ENCODE data around the gene PEX1.
"Not testable (repeated sequence)": the region's sequence is repeated elsewhere in the genome, so short reads cannot be mapped to it uniquely, and the experiment has no call there.

Gene PEX1

GRCh38 chr7:92504563-92504962 lies 23.8 kb downstream of the PEX1 start:
- DNase-seq (ENCODE audit: low spot score), result no peak

GRCh38 chr7:92503767-92504166 lies 24.6 kb downstream of the PEX1 start:
- DNase-seq (ENCODE audit: low spot score), result no peak

GRCh38 chr7:92498557-92498956 lies 29.8 kb downstream of the PEX1 start:
- DNase-seq (ENCODE audit: low spot score), result no peak

GRCh38 chr7:92496876-92497275 lies 31.4 kb downstream of the PEX1 start:
- DNase-seq (ENCODE audit: low spot score), result no peak

GRCh38 chr7:92489634-92490033 lies 38.7 kb downstream of the PEX1 start:
- peak; percentile 29 for DNase-seq (ENCODE audit: low spot score)

- DNase-seq (ENCODE audit: low spot score), result no peak
These were observed 40.5 kb downstream of the PEX1 start for GRCh38 chr7:92487804-92488203.

GRCh38 chr7:92485974-92486373 lies 42.3 kb downstream of the PEX1 start:
- no peak for DNase-seq (ENCODE audit: low spot score)

- no peak for DNase-seq (ENCODE audit: low spot score)
These were observed 42.9 kb downstream of the PEX1 start for GRCh38 chr7:92485267-92485892.

GRCh38 chr7:92484226-92484625 lies 44.1 kb downstream of the PEX1 start:
- not testable (repeated sequence) for DNase-seq (ENCODE audit: low spot score)

GRCh38 chr7:92483624-92484023 lies 44.7 kb downstream of the PEX1 start:
- DNase-seq (ENCODE audit: low spot score), result not testable (repeated sequence)

- not testable (repeated sequence) for DNase-seq (ENCODE audit: low spot score)
These were observed 49.2 kb downstream of the PEX1 start for GRCh38 chr7:92479146-92479545.

- DNase-seq (ENCODE audit: low spot score), result no peak
These were observed 49.6 kb downstream of the PEX1 start for GRCh38 chr7:92478711-92479110.

GRCh38 chr7:92478095-92478494 lies 50.2 kb downstream of the PEX1 start:
- DNase-seq (ENCODE audit: low spot score), result no peak

GRCh38 chr7:92477681-92478080 lies 50.6 kb downstream of the PEX1 start, which contains the start of gene ERVW-1:
Gene ERVW-1, minus strand, starts transcription at chr7:92477946. Its CDS starts 7,565 bp downstream, at chr7:92470381.
- not testable (repeated sequence) for DNase-seq (ENCODE audit: low spot score)

- DNase-seq (ENCODE audit: low spot score), result not testable (repeated sequence)
These were observed 52.3 kb downstream of the PEX1 start for GRCh38 chr7:92475851-92476590.

GRCh38 chr7:92475261-92475770 lies 53.0 kb downstream of the PEX1 start:
- not testable (repeated sequence) for DNase-seq (ENCODE audit: low spot score)

GRCh38 chr7:92473989-92474388 lies 54.3 kb downstream of the PEX1 start:
- not testable (repeated sequence) for DNase-seq (ENCODE audit: low spot score)

- DNase-seq (ENCODE audit: low spot score), result not testable (repeated sequence)
These were observed 59.7 kb downstream of the PEX1 start for GRCh38 chr7:92468589-92468988.

GRCh38 chr7:92466682-92467081 lies 61.6 kb downstream of the PEX1 start:
- DNase-seq (ENCODE audit: low spot score), result no peak

- no peak for DNase-seq (ENCODE audit: low spot score)
These were observed 63.8 kb downstream of the PEX1 start for GRCh38 chr7:92464515-92464914.

GRCh38 chr7:92462560-92462959 lies 65.8 kb downstream of the PEX1 start:
- no peak for DNase-seq (ENCODE audit: low spot score)

GRCh38 chr7:92461027-92462003 lies 67.0 kb downstream of the PEX1 start:
- peak; percentile 21 for DNase-seq (ENCODE audit: low spot score)

Data from pons (tissue), 1 donor.